Fibroblast of peridontal ligament (primary cell): ENCODE results near the gene SNN.

Experiments used
- DNase-seq: peaks from one replicate; pipeline ENCODE4 v3.0.0-alpha.2; 2010; ENCODE audit errors: extremely low read depth

Gene SNN

DNA sequence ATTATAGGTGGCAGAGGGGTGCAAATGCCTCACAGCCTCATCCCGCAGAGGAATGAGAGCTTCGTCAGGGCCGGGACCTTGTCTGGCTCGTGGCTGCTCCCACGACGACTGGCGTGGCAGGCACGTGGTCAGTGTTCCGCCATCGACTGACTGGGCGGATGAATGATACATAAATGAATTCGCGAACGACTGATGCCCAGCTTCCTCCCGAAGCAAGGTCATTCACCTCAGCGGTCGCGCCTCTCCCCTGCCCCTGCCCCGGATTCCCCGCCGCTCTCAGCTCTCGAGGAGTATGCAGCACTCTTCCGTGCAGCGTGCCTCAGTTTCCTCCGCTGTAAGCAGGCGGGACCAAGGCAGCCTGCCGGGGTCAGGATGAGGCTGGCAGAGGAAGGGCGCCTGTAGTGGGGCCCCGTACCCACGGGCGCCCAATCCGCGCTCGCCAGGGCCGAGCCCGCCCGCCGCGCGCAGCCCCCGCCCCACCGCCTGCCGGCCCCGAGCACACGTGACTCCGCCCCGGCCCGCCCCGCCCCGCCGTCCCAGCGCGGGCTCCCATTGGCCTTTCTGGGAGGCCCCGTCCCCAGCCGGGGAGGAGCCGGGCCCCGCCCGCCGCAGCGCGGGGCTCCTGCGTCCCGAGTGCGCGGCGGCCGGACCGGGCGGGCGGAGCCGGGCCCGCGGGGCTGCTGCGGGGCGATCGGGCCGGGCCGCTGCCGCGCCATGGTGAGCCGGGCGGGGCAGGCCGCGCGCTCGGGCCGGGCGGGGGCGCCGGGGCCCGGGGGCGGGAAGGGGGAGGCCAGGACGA, at the start of gene SNN:
TSS of gene SNN (plus strand) at position 632 of the 799 bp plus-strand sequence. CDS start 7,605 bp downstream, outside the sequence.
- peak; percentile 64 for DNase-seq

DNA sequence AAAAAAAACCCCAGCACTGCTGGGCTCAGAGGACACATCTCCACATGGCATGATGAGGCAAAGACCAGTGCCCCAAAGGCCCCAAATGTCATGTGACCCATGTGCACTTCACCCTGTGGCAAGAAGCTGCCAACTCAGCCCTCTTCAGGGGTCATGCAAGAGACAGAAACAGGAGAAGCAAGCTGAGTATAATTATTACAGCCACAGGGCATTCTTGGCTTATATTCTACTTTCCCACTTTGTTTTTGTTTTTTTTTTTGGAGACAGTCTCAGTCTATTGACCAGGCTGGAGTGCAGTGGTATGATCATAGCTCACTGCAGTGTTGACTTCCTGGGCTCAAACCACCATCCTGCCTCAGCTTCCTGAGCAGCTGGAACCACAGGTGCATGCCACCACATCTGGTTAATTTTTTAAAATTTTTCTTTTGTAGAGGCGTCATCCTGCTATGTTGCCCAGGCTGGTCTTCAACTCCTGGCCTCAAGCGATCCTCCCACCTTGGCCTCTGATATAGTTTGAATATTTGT, 48.9 kb upstream of the SNN start:
- peak; percentile 40 for DNase-seq

- DNase-seq = no peak
Observed at GRCh38 chr16:11620243-11621003, 47.8 kb upstream of the SNN start.

DNA sequence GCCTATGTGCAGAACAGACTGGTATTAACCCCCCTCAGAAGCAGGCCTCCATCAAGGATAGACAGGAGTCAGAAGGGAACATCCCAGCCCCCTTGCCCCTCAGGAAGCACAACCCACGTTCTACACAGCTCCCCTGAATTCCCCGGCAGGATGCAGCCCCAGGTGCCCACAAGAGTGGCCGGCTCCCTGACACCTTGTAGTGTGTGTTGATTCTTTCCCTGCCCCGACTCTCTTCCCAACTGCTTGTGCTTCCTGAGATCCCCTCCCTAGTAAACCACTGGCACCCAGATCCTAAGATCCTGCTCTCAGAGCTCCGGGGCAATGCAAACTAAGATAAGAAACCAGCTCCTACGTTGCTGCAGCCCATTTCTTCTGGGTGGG, 46.7 kb upstream of the SNN start:
- DNase-seq = no peak

DNA sequence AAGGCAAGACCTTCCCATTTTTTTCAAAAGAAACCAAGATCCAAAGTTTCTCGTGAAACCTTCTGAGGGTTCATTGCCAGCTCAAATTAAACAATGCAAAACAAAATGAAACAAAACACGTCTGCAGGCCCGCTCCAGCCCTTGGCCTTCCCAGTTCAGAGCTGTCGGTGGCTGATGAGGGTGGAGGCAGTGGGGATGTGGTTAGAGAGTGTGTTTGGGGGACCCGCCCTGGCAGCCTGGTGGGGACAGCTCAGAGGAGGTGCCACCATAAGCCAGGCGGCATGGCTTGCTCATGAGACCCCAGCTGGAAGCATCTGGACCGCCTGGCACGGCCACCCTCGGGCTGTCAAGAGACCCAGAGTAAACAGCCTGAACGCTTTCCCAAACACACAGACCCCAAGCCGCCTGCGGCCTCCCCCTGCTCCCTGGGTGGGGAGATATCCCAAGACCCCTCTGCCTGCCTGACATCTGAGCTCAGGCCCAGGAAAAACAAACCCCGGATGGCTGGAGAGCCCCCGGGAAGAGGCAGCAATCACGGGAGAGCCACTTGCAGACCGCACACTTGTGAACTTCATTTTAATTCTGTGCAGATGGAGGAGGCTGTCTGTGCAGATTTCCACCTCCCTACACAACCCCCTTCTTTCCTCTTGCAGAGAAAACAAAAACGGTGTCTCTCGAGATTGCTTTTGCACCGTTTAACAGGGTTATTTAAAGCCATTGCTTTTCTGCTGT, 46.2 kb upstream of the SNN start:
- peak; percentile 61 for DNase-seq

DNA sequence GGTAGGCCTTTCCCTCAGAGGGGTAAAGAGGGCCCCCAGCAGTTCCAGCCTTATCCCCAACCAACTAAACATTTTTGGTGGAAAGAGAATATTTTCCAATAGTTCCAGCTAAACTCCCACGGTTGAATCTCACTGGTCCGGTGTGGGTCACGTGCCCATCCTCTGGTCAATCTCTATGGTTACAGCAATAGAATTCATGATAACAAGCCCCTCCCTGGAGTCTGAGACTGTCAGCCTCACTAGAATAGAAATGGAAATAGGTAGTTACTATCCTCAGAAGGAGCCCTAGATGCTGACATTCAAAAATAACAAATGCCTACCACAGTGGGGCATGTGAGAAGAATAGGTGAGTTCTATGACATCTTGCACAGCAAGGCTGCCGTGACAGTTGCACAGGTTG, 44.0 kb upstream of the SNN start:
- no peak for DNase-seq

- DNase-seq = peak; percentile 71
Observed at GRCh38 chr16:11624636-11625607, 43.3 kb upstream of the SNN start.

- DNase-seq = peak; percentile 40
Observed at GRCh38 chr16:11625769-11626168, 42.5 kb upstream of the SNN start.

DNA sequence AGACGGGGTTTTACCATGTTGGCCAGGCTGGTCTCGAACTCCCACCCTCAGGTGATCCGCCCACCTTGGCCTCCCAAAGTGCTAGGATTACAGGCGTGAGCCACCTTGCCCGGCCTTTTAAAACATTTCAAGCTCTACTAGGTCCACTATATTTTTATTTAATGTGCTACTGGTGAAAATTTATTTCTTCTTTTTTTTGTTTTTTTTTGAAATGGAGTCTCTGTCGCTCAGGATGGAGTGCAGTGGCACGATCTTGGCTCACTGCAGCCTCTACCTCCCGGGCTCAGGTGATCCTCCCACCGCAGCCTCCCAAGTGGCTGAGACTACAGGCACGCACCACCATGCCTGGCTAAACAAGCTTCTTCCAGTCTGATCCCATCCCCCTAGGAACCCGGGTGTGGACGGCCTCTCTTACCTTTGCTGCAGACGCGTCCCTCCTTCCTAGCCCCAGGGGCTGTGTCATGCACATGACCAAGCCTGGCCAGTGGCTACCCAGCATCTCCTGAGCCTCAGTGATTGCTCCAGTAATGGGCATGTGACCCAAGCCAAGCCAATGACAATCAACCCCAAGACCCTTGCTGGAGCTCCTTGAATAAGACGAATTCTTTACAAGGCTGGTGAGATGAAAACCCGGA, 41.5 kb upstream of the SNN start:
- DNase-seq = no peak

DNA sequence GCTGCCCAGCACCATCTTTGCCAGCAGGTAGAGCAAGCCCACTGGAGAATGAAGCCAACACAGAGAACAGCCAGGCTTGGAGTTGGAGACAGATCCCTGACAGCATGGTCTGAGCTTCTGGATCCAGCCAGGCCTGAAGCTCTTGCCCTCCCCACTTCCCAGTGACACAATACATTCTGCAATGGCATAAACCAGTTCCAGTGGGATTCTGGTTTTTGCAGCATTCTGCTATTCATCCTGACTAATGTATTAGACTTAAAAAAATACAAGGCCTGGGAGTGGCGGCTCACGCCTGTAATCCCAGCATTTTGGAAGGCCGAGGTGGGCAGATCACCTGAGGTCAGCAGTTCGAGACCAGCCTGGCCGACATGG, 41.0 kb upstream of the SNN start:
- no peak for DNase-seq

DNA sequence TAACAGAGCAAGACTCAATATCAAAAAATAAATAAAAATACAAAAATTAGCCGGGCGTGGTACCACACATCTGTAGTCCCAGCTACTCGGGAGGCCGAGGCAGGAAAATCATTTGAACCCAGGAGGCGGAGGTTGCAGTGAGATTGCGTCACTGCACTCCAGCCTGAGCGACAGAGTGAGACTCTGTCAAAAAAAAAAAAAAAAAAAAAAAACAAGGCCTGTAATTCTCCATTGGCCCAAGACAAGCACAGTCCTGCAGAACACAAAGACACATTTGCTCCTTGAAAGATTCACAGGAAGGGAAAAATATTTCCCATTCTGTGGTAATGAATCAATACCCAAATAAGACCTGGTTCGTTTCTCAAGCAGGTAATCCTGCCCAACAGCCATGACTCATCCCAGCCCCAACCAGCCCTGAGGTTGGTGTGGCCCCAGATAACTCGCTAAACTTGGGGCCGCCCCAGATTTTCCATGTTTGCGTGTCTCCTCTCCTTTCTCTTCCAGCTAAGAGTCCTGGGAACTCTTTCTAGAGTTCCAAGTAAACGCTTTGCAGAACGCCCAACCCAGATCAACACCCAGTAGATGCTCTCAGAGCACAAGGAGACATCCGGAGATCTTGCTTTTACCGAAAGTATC, 40.3 kb upstream of the SNN start:
- DNase-seq = peak; percentile 35

DNA sequence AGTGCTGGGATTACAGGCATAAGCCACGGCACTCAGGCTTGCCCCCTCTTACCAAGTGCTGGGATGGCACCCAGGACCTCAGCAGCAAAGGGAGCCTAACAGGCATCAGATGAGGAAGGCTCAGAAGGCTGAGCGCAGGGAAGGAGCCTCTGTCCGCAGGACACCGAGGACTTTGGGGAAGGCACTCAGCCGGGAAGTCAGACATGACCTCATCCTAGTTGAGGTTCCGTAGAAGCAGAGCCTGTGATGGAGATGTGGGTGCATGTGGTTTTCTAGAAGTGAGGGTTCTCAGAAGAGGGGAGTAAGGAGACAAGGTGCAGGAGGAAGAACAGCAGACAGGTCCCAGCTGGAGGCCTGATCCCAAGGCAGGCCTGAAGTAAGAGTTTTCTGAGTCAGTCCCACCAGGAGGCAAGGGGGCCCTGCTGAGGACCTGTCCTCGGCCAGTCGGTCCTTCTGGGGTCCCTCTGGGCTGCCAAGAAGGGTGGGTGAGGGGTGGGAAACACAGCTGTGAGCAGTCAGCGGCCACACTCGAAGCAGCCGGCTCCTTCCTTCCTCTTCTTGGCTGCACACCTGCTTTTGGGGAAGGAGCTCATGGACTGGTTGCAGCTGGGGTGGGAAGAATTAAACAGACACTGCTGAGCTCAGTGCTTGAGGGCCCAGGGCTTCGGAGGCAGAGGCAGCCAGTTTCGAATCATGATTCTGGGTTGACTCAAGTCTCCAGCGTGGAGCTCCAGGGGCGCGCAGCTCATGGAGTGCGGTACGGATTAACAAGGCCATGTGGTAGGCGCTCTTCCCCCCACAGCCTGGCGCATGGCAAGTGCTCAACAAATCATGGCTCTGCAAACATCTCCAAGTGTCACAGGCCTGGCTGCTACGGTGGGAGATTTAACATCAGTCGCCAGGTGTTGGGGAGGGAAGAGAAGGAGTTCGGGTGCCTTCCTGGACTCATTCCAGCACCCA, 38.9 kb upstream of the SNN start:
- no peak for DNase-seq

DNA sequence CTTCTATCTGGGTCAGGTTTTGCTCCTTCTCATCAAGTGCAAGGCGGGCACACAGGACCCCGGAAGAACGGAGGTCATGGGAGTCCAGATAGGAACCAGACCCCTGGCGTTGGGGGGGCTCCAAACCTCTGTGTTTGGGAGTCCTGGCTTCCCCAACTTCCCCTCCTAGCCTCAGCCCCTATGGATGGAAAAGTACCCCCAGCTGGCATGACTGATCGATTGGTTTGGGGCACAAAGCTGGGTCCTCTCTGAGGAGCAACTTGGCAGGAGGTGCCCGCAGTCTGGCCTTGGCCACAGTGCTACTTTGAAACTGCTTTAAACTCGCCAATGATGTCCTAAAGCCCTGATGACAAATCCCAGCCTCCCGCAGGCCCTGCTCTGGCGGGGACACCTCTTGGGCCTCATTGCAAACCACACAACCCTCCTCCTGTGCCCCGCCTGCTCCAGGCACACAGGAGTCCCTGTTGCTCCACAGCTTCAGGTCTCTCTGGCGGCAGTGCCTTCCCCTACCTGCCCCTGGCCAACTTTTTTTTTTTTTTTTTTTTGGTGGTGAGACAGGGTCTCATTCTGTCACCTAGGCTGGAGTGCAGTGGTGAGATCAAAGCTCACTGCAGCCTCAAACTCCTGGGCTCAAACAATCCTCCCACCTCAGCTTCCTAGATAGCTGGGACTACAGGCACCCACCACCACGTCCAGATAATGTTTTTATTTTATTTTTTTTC, 38.0 kb upstream of the SNN start:
- DNase-seq = no peak

DNA sequence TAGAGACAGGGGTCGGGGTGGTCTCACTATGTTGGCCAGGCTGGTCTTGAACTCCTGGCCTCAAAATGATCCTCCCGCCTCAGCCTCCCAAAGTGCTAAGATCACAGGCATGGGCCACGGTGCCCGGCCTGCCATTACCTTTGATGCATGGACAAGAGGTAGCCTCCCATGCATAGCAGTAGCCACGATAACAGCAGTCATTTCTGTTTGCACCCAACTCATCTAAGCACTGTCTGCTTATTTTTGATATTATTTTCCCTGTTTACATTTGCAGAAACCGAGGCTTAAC, 37.5 kb upstream of the SNN start:
- no peak for DNase-seq

GRCh38 chr16:11631214-11631613, 37.0 kb upstream of the SNN start:
- no peak for DNase-seq

- DNase-seq = peak; percentile 86
Observed at GRCh38 chr16:11632455-11632939, 35.8 kb upstream of the SNN start.

DNA sequence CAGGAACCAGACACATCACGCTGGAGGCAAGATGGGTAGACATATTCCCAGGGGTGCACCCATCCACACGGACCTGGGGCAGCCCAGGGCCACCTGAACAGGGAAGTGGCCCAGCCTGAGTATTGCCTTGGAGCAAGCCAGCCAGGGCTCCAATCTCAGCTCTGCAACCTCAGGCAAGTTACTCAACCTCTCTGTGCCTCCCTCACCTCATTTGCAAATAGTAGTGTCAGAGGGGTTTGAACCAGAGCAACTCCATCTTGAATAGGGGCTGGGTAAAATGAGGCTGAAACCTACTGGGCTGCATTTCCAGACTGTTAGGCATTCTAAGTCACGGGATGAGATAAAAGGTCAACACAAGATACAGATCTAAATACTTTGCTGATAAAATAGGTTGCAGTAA, 35.1 kb upstream of the SNN start:
- no peak for DNase-seq

GRCh38 chr16:11634312-11634711, 33.9 kb upstream of the SNN start:
- DNase-seq = no peak
